SK-N-SH (cell line): Measurements from ENCODE around the gene CFAP99. TPM values are rescaled to one million over a fixed set of nuclear protein-coding genes. Genes with fewer than 3 reads are reported as not detected.

ENCODE experiments used
- CTCF ChIA-PET: fragments of 300-600, 350-600 bp; formaldehyde crosslinking; extraction: SDS; loops from one replicate; lab custom pipeline; 2021; lab: Yijun Ruan, JAX
- POLR2A ChIA-PET: fragments of 350-600 bp; sonication (Branson Sonifier 250); formaldehyde crosslinking; extraction: SDS; loops from one replicate; lab custom pipeline; 2020; ENCODE audit warnings: antibody characterized with exemption, inconsistent platforms; lab: Yijun Ruan, JAX
- DNase-seq: peaks from one replicate; pipeline ENCODE4 v3.0.0; 2012
- H2AFZ ChIP-seq: fragments of 200-600 bp; sonication (generic); 2 replicates; pipeline ENCODE4 v1.8.1; 2016; ENCODE audit warnings: antibody characterized with exemption, mild to moderate bottlenecking, low read depth
- H3F3A ChIP-seq: fragments of 200-600 bp; sonication (generic); replicated peaks from 2 replicates; pipeline ENCODE3; 2016; ENCODE audit warnings: antibody characterized with exemption, mild to moderate bottlenecking; ENCODE audit not compliant: insufficient read depth
- H3K27ac ChIP-seq, 2 experiments: fragments of 200-500 bp in 1 of 2; fragments of 200-600 bp in 1 of 2; sonication (Bioruptor generic) in 1 of 2; sonication (generic), shearing (Covaris generic) in 1 of 2; 2 replicates each; pipeline versions ENCODE4 v1.5.1 to v1.6.1; 2014 to 2016; ENCODE audit warnings: low read depth in 2 of 2, inconsistent platforms in 1 of 2, low read length in 1 of 2, mild to moderate bottlenecking in 1 of 2, mixed read lengths in 1 of 2
- H3K27me3 ChIP-seq: fragments of 200-600 bp; sonication (generic), shearing (Covaris generic); 2 replicates; pipeline ENCODE4 v1.6.1; 2016; ENCODE audit warnings: mixed run types; ENCODE audit not compliant: insufficient read depth
- H3K36me3 ChIP-seq, 2 experiments: fragments of 200-500 bp in 1 of 2; fragments of 200-600 bp in 1 of 2; sonication (Bioruptor generic) in 1 of 2; sonication (generic) in 1 of 2; replicated peaks in 1 of 2; 2 replicates each; pipeline versions ENCODE3 to v1.5.1; 2014 to 2016; ENCODE audit warnings: low read length in 1 of 2, mild to moderate bottlenecking in 1 of 2; ENCODE audit not compliant: insufficient read depth in 2 of 2, control insufficient read depth in 1 of 2
- H3K4me1 ChIP-seq, 2 experiments: fragments of 200-500 bp in 1 of 2; fragments of 200-600 bp in 1 of 2; sonication (Bioruptor generic) in 1 of 2; sonication (generic), shearing (Covaris generic) in 1 of 2; 2 replicates each; pipeline versions ENCODE4 v1.5.1 to v1.6.1; 2014 to 2016; ENCODE audit warnings: low read depth in 1 of 2, low read length in 1 of 2, mixed run types in 1 of 2; ENCODE audit not compliant: insufficient read depth in 2 of 2, control insufficient read depth in 1 of 2
- H3K4me2 ChIP-seq: fragments of 200-600 bp; sonication (generic), shearing (Covaris generic); 2 replicates; pipeline ENCODE4 v1.6.1; 2017; ENCODE audit warnings: mixed run types
- H3K4me3 ChIP-seq, 2 experiments: fragments of 200-500 bp in 1 of 2; fragments of 200-600 bp in 1 of 2; sonication (Bioruptor generic) in 1 of 2; sonication (generic), shearing (Covaris generic) in 1 of 2; 2 replicates each; pipeline versions ENCODE4 v1.5.1 to v1.8.1; 2014 to 2016; ENCODE audit warnings: low read depth in 2 of 2, inconsistent platforms in 1 of 2, low read length in 1 of 2, mild to moderate bottlenecking in 1 of 2, mixed read lengths in 1 of 2, moderate library complexity in 1 of 2
- H3K79me2 ChIP-seq: fragments of 200-600 bp; sonication (generic); 2 replicates; pipeline ENCODE4 v1.8.1; 2017; ENCODE audit warnings: mild to moderate bottlenecking; ENCODE audit not compliant: insufficient read depth
- H3K9ac ChIP-seq: fragments of 200-600 bp; sonication (generic); 2 replicates; pipeline ENCODE4 v1.6.1; 2017; ENCODE audit warnings: mixed run types
- H3K9me2 ChIP-seq: fragments of 200-600 bp; sonication (generic); 2 replicates; pipeline ENCODE4 v1.6.1; 2017; ENCODE audit warnings: mixed run types
- H3K9me3 ChIP-seq: fragments of 200-600 bp; sonication (generic); 2 replicates; pipeline ENCODE4 v1.6.1; 2017; ENCODE audit warnings: mixed run types, mild to moderate bottlenecking, moderate library complexity
- H4K20me1 ChIP-seq: fragments of 200-600 bp; sonication (generic); 2 replicates; pipeline ENCODE4 v1.6.1; 2017; ENCODE audit warnings: mild to moderate bottlenecking, mixed run types; ENCODE audit not compliant: insufficient read depth
- ELF1 ChIP-seq: IDR thresholded peaks from 2 replicates; pipeline ENCODE4 v1.4.0; 2012
- FOSL2 ChIP-seq: IDR thresholded peaks from 2 replicates; pipeline ENCODE4 v1.4.0; 2012; ENCODE audit warnings: low read depth, mild to moderate bottlenecking, moderate library complexity, borderline replicate concordance
- FOXJ3 ChIP-seq: sonication (generic); formaldehyde crosslinking; IDR thresholded peaks from 2 replicates; pipeline ENCODE4 v1.5.1; 2020; ENCODE audit warnings: mild to moderate bottlenecking, missing genetic modification reagents
- MXI1 ChIP-seq: IDR thresholded peaks from 2 replicates; pipeline ENCODE4 v1.6.1; 2012; ENCODE audit warnings: mild to moderate bottlenecking, low read depth, low read length, improper control_type of control experiment
- NFIC ChIP-seq: IDR thresholded peaks from 2 replicates; pipeline ENCODE4 v1.4.0; 2012; ENCODE audit warnings: borderline replicate concordance
- RAD21 ChIP-seq: IDR thresholded peaks from 2 replicates; pipeline ENCODE4 v1.6.1; 2012; ENCODE audit warnings: mild to moderate bottlenecking, low read length
- REST ChIP-seq: IDR thresholded peaks from 2 replicates; pipeline ENCODE4 v1.6.1; 2012; ENCODE audit warnings: mild to moderate bottlenecking, low read depth, low read length, moderate library complexity
- RXRA ChIP-seq: IDR thresholded peaks from 2 replicates; pipeline ENCODE4 v1.4.0; 2012; ENCODE audit warnings: low read depth, mild to moderate bottlenecking, borderline replicate concordance
- YY1 ChIP-seq: IDR thresholded peaks from 2 replicates; pipeline ENCODE4 v1.4.0; 2012; ENCODE audit warnings: low read depth, mild to moderate bottlenecking
- WGBS: methylation state at CpG from one replicate; pipeline ENCODE4 v1.1.6; 2017; ENCODE audit warnings: low lambda C conversion rate; 5-methylcytosine and 5-hydroxymethylcytosine counted together
- polyA plus RNA-seq, 3 experiments: library from polyadenylated mRNA; depleted of rRNA; stranded (reverse); fragments of >200 nt; gene quantifications; 2 replicates each; pipeline ENCODE4 v1.2.3, GENCODE V29; 2012
- TF ChIP-seq, protein P1 (sequence below): fragments of 150-350 bp; IDR thresholded peaks from 2 replicates; pipeline ENCODE4 v1.6.1; 2017; ENCODE audit warnings: antibody characterized with exemption, low read length, low read depth, borderline replicate concordance
- TF ChIP-seq, protein P2 (sequence below): fragments of 200-600 bp; sonication (generic); IDR thresholded peaks from 2 replicates; pipeline ENCODE4 v1.6.1; 2017; ENCODE audit warnings: antibody characterized with exemption, mild to moderate bottlenecking, moderate library complexity

Gene CFAP99
- polyA plus RNA-seq, 1 of the 3 experiments (the other 2 are of a cell fraction): 0.13 TPM

DNA sequence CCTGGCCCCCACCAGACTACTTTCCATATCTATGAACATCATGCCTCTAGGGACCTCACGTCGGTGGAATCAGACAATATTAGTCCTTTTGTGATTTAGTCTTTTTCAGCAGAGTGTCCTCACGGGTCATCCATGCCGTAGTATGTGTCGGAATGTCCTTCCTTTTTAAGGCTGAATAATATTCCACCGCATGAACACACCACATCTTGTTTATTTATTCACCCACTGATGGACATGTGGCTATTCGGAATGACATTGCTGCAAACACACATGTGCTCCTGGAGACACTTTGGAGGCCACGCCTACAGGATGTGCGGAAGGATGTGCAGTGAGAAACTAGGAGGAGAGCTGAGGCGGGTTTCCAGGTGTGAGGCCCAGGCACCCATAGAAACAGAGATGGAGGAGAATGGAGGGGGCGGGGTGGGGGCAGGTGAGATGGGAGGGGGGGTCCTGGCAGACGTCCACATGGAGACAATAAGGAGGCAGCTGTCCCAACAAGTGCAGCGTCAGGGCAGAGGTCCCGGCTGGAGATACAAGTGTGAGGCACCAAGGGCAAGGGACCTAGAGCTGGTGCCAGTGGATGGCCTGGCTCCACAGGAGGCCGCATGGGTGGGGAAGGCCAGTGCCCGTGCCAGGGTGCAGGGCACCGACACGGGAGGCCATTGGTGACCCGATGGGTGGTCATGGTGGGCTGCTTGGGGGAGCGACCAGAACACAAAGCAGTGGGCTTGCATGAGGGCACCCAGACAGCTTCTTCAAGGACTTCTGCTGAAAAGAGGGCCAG lies 21.0 kb upstream of the CFAP99 start (continued):
- TF ChIP-seq REST (no peak), MXI1 (no peak), FOSL2 (no peak), FOXJ3 (CRISPR knock-in tag) (no peak), NFIC (no peak), YY1 (no peak), RXRA (no peak), RAD21 (no peak), ELF1 (no peak)
- TF ChIP-seq, protein P1, sequence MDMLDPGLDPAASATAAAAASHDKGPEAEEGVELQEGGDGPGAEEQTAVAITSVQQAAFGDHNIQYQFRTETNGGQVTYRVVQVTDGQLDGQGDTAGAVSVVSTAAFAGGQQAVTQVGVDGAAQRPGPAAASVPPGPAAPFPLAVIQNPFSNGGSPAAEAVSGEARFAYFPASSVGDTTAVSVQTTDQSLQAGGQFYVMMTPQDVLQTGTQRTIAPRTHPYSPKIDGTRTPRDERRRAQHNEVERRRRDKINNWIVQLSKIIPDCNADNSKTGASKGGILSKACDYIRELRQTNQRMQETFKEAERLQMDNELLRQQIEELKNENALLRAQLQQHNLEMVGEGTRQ: no peak

DNA sequence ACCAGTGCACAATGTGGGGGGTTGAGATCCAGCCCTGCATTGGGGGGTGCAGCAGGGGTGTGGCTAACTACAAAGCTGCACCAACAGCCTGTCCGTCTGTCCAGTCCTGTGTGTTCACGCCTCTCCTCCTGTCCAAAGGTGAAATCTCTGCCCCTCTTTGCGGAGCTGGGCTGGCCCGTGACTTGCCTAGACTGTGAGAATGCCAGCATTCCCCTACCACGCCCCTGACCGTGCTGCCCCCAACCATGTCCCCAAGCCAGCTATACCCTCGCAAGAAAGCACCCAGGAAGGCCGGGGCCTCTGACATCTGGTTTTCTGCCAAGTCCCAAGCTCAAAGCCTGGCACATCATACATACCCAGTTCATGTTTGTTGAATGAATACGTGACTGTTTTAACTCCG lies 19.5 kb upstream of the CFAP99 start:
- ChIA-PET POLR2A (no interaction called here), CTCF (no interaction called here)
- Histone ChIP-seq H3K9ac (no peak overlapping the region), H3K4me3 (no peak overlapping the region), H3K4me1 (peaks cover 4 to 18% of the 10 kb centered on the region in 2 experiments; a peak in 2 of 4 replicates), H3K27ac (no peak overlapping the region), H3K4me2 (no peak overlapping the region), H3K27me3 (no peaks in the 10 kb centered on the region), H3K9me2 (no peaks in the 10 kb centered on the region), H3F3A (no peaks in the 10 kb centered on the region), H2AFZ (no peak overlapping the region), H3K36me3 (no peaks in the 10 kb centered on the region), H3K9me3 (no peaks in the 10 kb centered on the region), H3K79me2 (no peaks in the 10 kb centered on the region), H4K20me1 (no peaks in the 10 kb centered on the region)
- 74% methylated on average over 5 of the region's 10 CpGs for WGBS
- TF ChIP-seq, protein P2, sequence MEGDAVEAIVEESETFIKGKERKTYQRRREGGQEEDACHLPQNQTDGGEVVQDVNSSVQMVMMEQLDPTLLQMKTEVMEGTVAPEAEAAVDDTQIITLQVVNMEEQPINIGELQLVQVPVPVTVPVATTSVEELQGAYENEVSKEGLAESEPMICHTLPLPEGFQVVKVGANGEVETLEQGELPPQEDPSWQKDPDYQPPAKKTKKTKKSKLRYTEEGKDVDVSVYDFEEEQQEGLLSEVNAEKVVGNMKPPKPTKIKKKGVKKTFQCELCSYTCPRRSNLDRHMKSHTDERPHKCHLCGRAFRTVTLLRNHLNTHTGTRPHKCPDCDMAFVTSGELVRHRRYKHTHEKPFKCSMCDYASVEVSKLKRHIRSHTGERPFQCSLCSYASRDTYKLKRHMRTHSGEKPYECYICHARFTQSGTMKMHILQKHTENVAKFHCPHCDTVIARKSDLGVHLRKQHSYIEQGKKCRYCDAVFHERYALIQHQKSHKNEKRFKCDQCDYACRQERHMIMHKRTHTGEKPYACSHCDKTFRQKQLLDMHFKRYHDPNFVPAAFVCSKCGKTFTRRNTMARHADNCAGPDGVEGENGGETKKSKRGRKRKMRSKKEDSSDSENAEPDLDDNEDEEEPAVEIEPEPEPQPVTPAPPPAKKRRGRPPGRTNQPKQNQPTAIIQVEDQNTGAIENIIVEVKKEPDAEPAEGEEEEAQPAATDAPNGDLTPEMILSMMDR: no peak
- no peak for DNase-seq
